Measurements from ENCODE around the gene TNIP3. TPM values are rescaled to one million over a fixed set of nuclear protein-coding genes. Genes with fewer than 3 reads are reported as not detected.

Gene TNIP3
- total RNA-seq, 2 donors from 2014 or later: not detected

DNA sequence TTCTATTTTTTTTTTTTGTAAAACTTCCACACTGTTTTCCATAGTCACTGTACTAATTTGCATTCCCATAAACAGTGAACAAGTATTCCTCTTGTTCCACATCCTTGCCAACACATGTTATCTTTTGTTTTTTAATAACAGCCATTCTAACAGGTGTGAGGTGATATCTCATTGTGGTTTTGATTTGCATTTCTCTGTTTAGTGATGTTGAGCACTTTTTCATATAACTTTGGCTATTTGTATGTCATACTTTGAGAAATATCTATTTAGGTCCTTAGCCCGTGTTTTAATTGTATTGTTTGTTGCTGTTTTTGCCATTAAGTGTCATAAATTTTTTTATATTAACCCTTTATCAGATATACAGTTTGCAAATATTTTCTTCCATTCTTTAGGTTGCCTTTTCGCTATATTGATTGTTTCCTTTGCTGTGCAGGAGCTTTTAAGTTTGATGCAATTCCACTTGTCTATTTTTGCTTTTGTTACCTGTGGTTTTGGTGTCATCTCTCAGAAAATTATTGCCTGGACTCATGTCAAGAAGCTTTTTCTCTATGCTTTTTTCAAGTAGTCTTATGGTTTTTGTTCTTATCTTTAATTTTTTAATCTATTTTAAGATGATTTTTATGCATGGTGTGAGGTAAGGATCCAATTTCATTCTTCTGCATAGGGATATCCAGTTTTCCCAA, 63.9 kb downstream of the TNIP3 start:
- no peaks in the 10 kb centered on the region for H3K4me1 ChIP-seq
- DNase-seq (ENCODE audit: low spot score): no peak
- H3K36me3 ChIP-seq: no peaks in the 10 kb centered on the region
- H3K27me3 ChIP-seq: no peaks in the 10 kb centered on the region
- TF ChIP-seq, protein P1, sequence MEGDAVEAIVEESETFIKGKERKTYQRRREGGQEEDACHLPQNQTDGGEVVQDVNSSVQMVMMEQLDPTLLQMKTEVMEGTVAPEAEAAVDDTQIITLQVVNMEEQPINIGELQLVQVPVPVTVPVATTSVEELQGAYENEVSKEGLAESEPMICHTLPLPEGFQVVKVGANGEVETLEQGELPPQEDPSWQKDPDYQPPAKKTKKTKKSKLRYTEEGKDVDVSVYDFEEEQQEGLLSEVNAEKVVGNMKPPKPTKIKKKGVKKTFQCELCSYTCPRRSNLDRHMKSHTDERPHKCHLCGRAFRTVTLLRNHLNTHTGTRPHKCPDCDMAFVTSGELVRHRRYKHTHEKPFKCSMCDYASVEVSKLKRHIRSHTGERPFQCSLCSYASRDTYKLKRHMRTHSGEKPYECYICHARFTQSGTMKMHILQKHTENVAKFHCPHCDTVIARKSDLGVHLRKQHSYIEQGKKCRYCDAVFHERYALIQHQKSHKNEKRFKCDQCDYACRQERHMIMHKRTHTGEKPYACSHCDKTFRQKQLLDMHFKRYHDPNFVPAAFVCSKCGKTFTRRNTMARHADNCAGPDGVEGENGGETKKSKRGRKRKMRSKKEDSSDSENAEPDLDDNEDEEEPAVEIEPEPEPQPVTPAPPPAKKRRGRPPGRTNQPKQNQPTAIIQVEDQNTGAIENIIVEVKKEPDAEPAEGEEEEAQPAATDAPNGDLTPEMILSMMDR (IDR thresholded peaks at IDR 0.05): no peak
- H3K9me3 ChIP-seq: peaks cover 0 to 11% of the 10 kb centered on the region in 2 donors
- H3K27ac ChIP-seq: no peak overlapping the region
- no peak overlapping the region for H3K4me3 ChIP-seq

DNA sequence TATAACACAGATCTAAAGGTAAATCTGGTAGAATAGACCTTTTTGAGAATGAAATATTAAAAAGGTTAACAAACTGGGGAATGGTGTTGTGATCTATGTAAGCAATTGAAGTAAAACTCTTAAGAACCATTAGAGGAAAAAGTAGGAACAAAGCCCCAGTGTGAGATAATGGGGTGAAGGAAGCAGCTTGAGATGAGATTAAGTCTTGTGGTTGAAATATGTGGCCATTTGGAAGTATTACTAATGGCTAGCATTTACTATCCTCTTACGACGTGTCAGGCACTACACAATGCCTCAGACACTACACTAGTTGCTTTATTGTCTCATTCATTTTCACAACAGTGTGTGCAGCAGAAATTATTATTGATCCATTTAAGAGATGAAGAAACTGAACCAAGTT, 65.9 kb downstream of the TNIP3 start:
- no peak for DNase-seq (ENCODE audit: low spot score)

DNA sequence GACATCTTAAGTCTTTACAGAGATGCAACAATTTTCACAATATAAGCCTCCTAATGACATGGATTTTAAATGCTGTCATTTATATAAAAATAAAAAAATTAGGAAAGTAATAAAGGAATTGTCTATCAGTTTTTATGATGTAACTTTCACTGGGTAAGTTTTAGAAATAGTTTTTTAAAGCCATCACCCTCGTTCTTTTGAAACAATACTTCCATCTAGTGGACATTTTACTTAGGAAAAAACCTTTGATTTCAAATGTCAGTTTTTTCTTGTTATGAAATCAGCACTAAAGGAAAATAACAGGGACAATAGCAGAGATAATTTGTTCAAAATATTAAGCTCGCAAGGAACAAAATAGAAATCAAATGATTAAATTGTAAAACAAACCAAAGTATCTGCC, 67.5 kb downstream of the TNIP3 start:
- no peak overlapping the region for H3K27ac ChIP-seq
- TF ChIP-seq, protein P1 (IDR thresholded peaks at IDR 0.05): peak; percentile 40 to 78

More for the DNA sequence above, 65.9 kb downstream of the TNIP3 start:
- Histone ChIP-seq H3K4me1 (no peaks in the 10 kb centered on the region), H3K27ac (no peak overlapping the region), H3K9me3 (peaks cover 0 to 11% of the 10 kb centered on the region in 2 donors), H3K27me3 (no peaks in the 10 kb centered on the region), H3K36me3 (no peaks in the 10 kb centered on the region), H3K4me3 (no peak overlapping the region)
- TF ChIP-seq, protein P1 (IDR thresholded peaks at IDR 0.05): no peak

GRCh38 chr4:121096191-121096590, 67.9 kb downstream of the TNIP3 start:
- Histone ChIP-seq H3K27ac (no peak overlapping the region), H3K27me3 (no peaks in the 10 kb centered on the region), H3K4me3 (no peak overlapping the region), H3K4me1 (no peaks in the 10 kb centered on the region), H3K9me3 (peaks cover 0 to 4% of the 10 kb centered on the region in 2 donors), H3K36me3 (no peaks in the 10 kb centered on the region)
- TF ChIP-seq, protein P1 (IDR thresholded peaks at IDR 0.05): no peak
- DNase-seq (ENCODE audit: low spot score): no peak

More for the DNA sequence above, 67.5 kb downstream of the TNIP3 start:
- Histone ChIP-seq H3K4me3 (no peak overlapping the region), H3K4me1 (no peaks in the 10 kb centered on the region), H3K9me3 (peaks cover 0 to 8% of the 10 kb centered on the region in 2 donors), H3K27me3 (no peaks in the 10 kb centered on the region), H3K36me3 (no peaks in the 10 kb centered on the region)
- DNase-seq (ENCODE audit: low spot score): no peak

DNA sequence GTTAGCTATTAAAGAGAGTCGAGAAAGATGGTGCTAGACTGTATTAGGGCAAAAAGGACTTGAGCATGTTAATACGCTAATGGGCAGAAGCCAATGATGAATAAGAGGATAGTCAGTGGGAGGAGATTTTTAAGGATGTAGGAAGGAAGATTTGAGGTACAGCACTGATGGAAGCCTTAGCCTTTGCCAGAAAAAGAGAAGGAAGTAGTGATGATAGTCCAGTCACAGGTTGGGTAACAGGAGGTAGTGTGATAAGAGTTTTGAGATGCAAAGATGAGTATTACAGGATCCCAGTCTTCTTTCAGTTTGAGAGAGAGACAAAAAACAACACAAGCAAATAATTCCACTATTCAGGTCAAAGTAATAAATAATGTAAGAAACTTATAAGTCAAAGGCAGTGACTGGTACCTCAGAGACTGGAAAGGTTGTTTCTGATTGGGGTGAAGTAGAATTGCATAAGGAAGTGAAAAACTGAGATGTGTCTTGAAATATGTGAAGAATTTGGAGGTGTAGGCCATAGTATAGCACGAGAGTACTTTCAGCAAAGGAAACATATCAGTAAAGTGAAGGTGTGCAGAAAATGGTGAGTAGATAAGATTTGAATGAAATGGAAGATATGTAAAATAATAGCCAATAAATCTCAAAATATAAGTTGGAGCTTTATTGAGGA, 69.7 kb downstream of the TNIP3 start:
- no peaks in the 10 kb centered on the region for H3K27me3 ChIP-seq
- no peaks in the 10 kb centered on the region for H3K36me3 ChIP-seq
- TF ChIP-seq, protein P1 (IDR thresholded peaks at IDR 0.05): no peak
- no peaks in the 10 kb centered on the region for H3K9me3 ChIP-seq
- no peak for DNase-seq (ENCODE audit: low spot score)
- no peak overlapping the region for H3K27ac ChIP-seq
- no peaks in the 10 kb centered on the region for H3K4me1 ChIP-seq
- no peak overlapping the region for H3K4me3 ChIP-seq
